HepG2 (cell line): ENCODE results near the gene EMC9. TPM values are rescaled to one million over a fixed set of nuclear protein-coding genes. Genes with fewer than 3 reads are reported as not detected.

Experiments
- AGO2 ChIP-seq: fragments of 200-400 bp; formaldehyde crosslinking; optimal IDR thresholded peaks from 2 replicates; pipeline ENCODE3; 2017; ENCODE audit warnings: mild to moderate bottlenecking, low read depth, low read length, moderate library complexity
- CBX5 ChIP-seq: sonication (generic); formaldehyde crosslinking; IDR thresholded peaks from 2 replicates; pipeline ENCODE4 v1.4.0; 2020; ENCODE audit warnings: missing genetic modification reagents, borderline replicate concordance
- CENPX ChIP-seq: sonication (generic); formaldehyde crosslinking; IDR thresholded peaks from 2 replicates; pipeline ENCODE4 v1.9.0; 2021; ENCODE audit warnings: mild to moderate bottlenecking, missing genetic modification reagents, moderate library complexity
- NFKB2 ChIP-seq: sonication (generic); formaldehyde crosslinking; IDR thresholded peaks from 2 replicates; pipeline ENCODE4 v1.4.0; 2020; ENCODE audit warnings: missing genetic modification reagents, borderline replicate concordance
- SP1 ChIP-seq, 2 experiments: fragments of 450-650 bp in 1 of 2; sonication (generic) in 1 of 2; formaldehyde crosslinking in 1 of 2; IDR thresholded peaks; 2 replicates each; pipeline versions ENCODE4 v1.4.0 to v1.6.1; 2016 to 2020; ENCODE audit warnings: missing genetic modification reagents in 1 of 2
- SRSF9 ChIP-seq: fragments of 200-400 bp; formaldehyde crosslinking; IDR thresholded peaks from 2 replicates; pipeline ENCODE4 v1.6.1; 2018; ENCODE audit warnings: borderline replicate concordance, mild to moderate bottlenecking, low read depth, low read length; ENCODE audit not compliant: insufficient read depth, poor library complexity, severe bottlenecking
- THYN1 ChIP-seq: sonication (generic); formaldehyde crosslinking; IDR thresholded peaks from 2 replicates; pipeline ENCODE4 v1.8.1; 2023; ENCODE audit warnings: low read depth, mild to moderate bottlenecking, moderate library complexity, missing genetic modification reagents, borderline replicate concordance
- ZFAT ChIP-seq: sonication (generic); formaldehyde crosslinking; conservative IDR thresholded peaks from 2 replicates; pipeline ENCODE4 v1.8.1; 2023; ENCODE audit warnings: missing genetic modification reagents, inconsistent platforms
- ZFX ChIP-seq: sonication (generic); formaldehyde crosslinking; IDR thresholded peaks from 2 replicates; pipeline ENCODE4 v1.4.0; 2020; ENCODE audit warnings: mild to moderate bottlenecking, low read depth, missing genetic modification reagents, moderate library complexity
- ZNF230 ChIP-seq: sonication (generic); formaldehyde crosslinking; IDR thresholded peaks from 2 replicates; pipeline ENCODE4 v1.4.0; 2020; ENCODE audit warnings: mild to moderate bottlenecking, missing genetic modification reagents
- polyA plus RNA-seq, 8 experiments: library from polyadenylated mRNA; depleted of rRNA in 3 of 8; stranded (reverse) in 7 of 8; unstranded in 1 of 8; fragments of >200 nt; fragmentation: Illumina TruSeq in 4 of 8; extraction: Trizol in 4 of 8; gene quantifications; 2 replicates each; pipeline versions ENCODE4 v1.2.1 to v1.2.3, GENCODE V29; 2011 to 2016; ENCODE audit warnings: low read depth in 4 of 8, missing spikeins in 1 of 8, mixed read lengths in 1 of 8; ENCODE audit not compliant: insufficient read depth in 1 of 8
- total RNA-seq, 5 experiments: library from RNA; depleted of rRNA; stranded (reverse); fragments of >200 nt; fragmentation: Illumina TruSeq; extraction: Trizol; gene quantifications; 2 replicates each; pipeline ENCODE4 v1.2.3, GENCODE V29; 2016; ENCODE audit warnings: low read depth in 1 of 5
- TF ChIP-seq, protein P1 (sequence below): IDR thresholded peaks from 2 replicates; pipeline ENCODE4 v1.6.1; 2016; ENCODE audit warnings: mild to moderate bottlenecking
- TF ChIP-seq, protein P2 (sequence below): sonication (generic); formaldehyde crosslinking; IDR thresholded peaks from 2 replicates; pipeline ENCODE4 v1.5.1; 2020; ENCODE audit warnings: missing genetic modification reagents, mild to moderate bottlenecking, borderline replicate concordance
- TF ChIP-seq, protein P3 (sequence below): sonication (generic); formaldehyde crosslinking; IDR thresholded peaks from 2 replicates; pipeline ENCODE4 v1.8.0; 2022; ENCODE audit warnings: mild to moderate bottlenecking, missing genetic modification reagents; ENCODE audit not compliant: insufficient replicate concordance
- TF ChIP-seq, protein P4 (sequence below): sonication (generic); formaldehyde crosslinking; IDR thresholded peaks from 2 replicates; pipeline ENCODE4 v1.4.0; 2020; ENCODE audit warnings: missing genetic modification reagents, borderline replicate concordance
- TF ChIP-seq, protein P5 (sequence below): sonication (generic); formaldehyde crosslinking; IDR thresholded peaks from 2 replicates; pipeline ENCODE4 v1.4.0; 2020; ENCODE audit warnings: missing genetic modification reagents, borderline replicate concordance
- TF ChIP-seq, protein P6 (sequence below): sonication (generic); formaldehyde crosslinking; IDR thresholded peaks from 2 replicates; pipeline ENCODE4; 2020; ENCODE audit warnings: missing genetic modification reagents, mild to moderate bottlenecking, borderline replicate concordance

EMC9 gene
- total and polyA plus RNA-seq, 2 of the 13 experiments (the other 11 are each of a cell fraction or from before 2014, with no cell fraction given) = 60.5 to 78.7 TPM

DNA sequence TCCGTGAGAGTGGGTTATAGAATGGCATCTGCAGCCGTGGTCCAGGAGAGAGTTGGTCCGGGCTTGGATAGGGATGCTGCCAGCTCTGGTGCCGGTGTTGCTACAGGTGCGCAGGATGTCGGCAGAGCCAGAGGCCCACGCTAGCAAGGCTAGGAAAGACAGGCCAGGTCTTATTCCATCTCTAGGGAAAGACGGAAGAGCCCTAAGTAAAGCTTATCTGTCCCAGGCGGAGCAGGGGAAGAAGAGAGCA lies 5.9 kb downstream of the EMC9 start (continued):
- TF ChIP-seq, protein P1, sequence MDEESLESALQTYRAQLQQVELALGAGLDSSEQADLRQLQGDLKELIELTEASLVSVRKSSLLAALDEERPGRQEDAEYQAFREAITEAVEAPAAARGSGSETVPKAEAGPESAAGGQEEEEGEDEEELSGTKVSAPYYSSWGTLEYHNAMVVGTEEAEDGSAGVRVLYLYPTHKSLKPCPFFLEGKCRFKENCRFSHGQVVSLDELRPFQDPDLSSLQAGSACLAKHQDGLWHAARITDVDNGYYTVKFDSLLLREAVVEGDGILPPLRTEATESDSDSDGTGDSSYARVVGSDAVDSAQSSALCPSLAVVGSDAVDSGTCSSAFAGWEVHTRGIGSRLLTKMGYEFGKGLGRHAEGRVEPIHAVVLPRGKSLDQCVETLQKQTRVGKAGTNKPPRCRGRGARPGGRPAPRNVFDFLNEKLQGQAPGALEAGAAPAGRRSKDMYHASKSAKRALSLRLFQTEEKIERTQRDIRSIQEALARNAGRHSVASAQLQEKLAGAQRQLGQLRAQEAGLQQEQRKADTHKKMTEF = no peak
- TF ChIP-seq, protein P2, sequence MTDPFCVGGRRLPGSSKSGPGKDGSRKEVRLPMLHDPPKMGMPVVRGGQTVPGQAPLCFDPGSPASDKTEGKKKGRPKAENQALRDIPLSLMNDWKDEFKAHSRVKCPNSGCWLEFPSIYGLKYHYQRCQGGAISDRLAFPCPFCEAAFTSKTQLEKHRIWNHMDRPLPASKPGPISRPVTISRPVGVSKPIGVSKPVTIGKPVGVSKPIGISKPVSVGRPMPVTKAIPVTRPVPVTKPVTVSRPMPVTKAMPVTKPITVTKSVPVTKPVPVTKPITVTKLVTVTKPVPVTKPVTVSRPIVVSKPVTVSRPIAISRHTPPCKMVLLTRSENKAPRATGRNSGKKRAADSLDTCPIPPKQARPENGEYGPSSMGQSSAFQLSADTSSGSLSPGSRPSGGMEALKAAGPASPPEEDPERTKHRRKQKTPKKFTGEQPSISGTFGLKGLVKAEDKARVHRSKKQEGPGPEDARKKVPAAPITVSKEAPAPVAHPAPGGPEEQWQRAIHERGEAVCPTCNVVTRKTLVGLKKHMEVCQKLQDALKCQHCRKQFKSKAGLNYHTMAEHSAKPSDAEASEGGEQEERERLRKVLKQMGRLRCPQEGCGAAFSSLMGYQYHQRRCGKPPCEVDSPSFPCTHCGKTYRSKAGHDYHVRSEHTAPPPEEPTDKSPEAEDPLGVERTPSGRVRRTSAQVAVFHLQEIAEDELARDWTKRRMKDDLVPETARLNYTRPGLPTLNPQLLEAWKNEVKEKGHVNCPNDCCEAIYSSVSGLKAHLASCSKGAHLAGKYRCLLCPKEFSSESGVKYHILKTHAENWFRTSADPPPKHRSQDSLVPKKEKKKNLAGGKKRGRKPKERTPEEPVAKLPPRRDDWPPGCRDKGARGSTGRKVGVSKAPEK (CRISPR knock-in tag) = peak; percentile 84; the same call in 1 of the 2 replicates
- TF ChIP-seq, protein P3, sequence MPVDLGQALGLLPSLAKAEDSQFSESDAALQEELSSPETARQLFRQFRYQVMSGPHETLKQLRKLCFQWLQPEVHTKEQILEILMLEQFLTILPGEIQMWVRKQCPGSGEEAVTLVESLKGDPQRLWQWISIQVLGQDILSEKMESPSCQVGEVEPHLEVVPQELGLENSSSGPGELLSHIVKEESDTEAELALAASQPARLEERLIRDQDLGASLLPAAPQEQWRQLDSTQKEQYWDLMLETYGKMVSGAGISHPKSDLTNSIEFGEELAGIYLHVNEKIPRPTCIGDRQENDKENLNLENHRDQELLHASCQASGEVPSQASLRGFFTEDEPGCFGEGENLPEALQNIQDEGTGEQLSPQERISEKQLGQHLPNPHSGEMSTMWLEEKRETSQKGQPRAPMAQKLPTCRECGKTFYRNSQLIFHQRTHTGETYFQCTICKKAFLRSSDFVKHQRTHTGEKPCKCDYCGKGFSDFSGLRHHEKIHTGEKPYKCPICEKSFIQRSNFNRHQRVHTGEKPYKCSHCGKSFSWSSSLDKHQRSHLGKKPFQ (CRISPR knock-in tag) = no peak
- TF ChIP-seq CBX5 (CRISPR knock-in tag) = no peak
- TF ChIP-seq, protein P4, sequence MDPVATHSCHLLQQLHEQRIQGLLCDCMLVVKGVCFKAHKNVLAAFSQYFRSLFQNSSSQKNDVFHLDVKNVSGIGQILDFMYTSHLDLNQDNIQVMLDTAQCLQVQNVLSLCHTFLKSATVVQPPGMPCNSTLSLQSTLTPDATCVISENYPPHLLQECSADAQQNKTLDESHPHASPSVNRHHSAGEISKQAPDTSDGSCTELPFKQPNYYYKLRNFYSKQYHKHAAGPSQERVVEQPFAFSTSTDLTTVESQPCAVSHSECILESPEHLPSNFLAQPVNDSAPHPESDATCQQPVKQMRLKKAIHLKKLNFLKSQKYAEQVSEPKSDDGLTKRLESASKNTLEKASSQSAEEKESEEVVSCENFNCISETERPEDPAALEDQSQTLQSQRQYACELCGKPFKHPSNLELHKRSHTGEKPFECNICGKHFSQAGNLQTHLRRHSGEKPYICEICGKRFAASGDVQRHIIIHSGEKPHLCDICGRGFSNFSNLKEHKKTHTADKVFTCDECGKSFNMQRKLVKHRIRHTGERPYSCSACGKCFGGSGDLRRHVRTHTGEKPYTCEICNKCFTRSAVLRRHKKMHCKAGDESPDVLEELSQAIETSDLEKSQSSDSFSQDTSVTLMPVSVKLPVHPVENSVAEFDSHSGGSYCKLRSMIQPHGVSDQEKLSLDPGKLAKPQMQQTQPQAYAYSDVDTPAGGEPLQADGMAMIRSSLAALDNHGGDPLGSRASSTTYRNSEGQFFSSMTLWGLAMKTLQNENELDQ (CRISPR knock-in tag) = no peak
- no peak for TF ChIP-seq NFKB2
- no peak for TF ChIP-seq SRSF9
- no peak for TF ChIP-seq CENPX (CRISPR knock-in tag)
- TF ChIP-seq AGO2 = no peak
- no peak for TF ChIP-seq THYN1 (CRISPR knock-in tag)
- no peak; the same call in 1 of the 2 replicates for TF ChIP-seq ZFX
- TF ChIP-seq, protein P5, sequence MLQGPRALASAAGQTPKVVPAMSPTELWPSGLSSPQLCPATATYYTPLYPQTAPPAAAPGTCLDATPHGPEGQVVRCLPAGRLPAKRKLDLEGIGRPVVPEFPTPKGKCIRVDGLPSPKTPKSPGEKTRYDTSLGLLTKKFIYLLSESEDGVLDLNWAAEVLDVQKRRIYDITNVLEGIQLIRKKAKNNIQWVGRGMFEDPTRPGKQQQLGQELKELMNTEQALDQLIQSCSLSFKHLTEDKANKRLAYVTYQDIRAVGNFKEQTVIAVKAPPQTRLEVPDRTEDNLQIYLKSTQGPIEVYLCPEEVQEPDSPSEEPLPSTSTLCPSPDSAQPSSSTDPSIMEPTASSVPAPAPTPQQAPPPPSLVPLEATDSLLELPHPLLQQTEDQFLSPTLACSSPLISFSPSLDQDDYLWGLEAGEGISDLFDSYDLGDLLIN (CRISPR knock-in tag) = no peak
- TF ChIP-seq, protein P6, sequence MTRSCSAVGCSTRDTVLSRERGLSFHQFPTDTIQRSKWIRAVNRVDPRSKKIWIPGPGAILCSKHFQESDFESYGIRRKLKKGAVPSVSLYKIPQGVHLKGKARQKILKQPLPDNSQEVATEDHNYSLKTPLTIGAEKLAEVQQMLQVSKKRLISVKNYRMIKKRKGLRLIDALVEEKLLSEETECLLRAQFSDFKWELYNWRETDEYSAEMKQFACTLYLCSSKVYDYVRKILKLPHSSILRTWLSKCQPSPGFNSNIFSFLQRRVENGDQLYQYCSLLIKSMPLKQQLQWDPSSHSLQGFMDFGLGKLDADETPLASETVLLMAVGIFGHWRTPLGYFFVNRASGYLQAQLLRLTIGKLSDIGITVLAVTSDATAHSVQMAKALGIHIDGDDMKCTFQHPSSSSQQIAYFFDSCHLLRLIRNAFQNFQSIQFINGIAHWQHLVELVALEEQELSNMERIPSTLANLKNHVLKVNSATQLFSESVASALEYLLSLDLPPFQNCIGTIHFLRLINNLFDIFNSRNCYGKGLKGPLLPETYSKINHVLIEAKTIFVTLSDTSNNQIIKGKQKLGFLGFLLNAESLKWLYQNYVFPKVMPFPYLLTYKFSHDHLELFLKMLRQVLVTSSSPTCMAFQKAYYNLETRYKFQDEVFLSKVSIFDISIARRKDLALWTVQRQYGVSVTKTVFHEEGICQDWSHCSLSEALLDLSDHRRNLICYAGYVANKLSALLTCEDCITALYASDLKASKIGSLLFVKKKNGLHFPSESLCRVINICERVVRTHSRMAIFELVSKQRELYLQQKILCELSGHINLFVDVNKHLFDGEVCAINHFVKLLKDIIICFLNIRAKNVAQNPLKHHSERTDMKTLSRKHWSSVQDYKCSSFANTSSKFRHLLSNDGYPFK (CRISPR knock-in tag) = peak; percentile 89
- no peak for TF ChIP-seq SP1 (IDR thresholded peaks at IDR 0.05)
- TF ChIP-seq SP1 (CRISPR knock-in tag; IDR thresholded peaks at IDR 0.05) = no peak
- no peak for TF ChIP-seq ZFAT (CRISPR knock-in tag)
- TF ChIP-seq ZNF230 (CRISPR knock-in tag) = no peak; the same call in 1 of the 2 replicates
